Measurements from ENCODE around the gene CORO1C. TPM values are rescaled to one million over a fixed set of nuclear protein-coding genes. Genes with fewer than 3 reads are reported as not detected.

The CORO1C gene
- total RNA-seq, 2 donors from 2014 or later = 361 to 548 TPM

- DNase-seq (ENCODE audit: low spot score) = no peak
- intact Hi-C loops (cut with DNase I) = loop anchor here in 1 of 2 donors (5.0 to 10.0 kb wide), 3 partner anchors 58 to 165 kb away; partner anchors contain the start of genes ISCU and SART3
Measured at GRCh38 chr12:108729612-108730364, 1.5 kb downstream of the CORO1C start.

GRCh38 chr12:108728820-108729611 lies 2.3 kb downstream of the CORO1C start:
- intact Hi-C loops (cut with DNase I) = no loop called here
- DNase-seq (ENCODE audit: low spot score) = no peak

- intact Hi-C loops (cut with DNase I) = no loop called here
- no peak for DNase-seq (ENCODE audit: low spot score)
Measured at GRCh38 chr12:108727868-108728735, 3.2 kb downstream of the CORO1C start.

GRCh38 chr12:108727161-108727560 lies 4.2 kb downstream of the CORO1C start:
- intact Hi-C loops (cut with DNase I) = no loop called here
- no peak for DNase-seq (ENCODE audit: low spot score)

GRCh38 chr12:108724890-108725151 lies 6.5 kb downstream of the CORO1C start:
- intact Hi-C loops (cut with DNase I) = loop anchor here in 1 of 2 donors (5.0 kb wide), 1 partner anchor 38 kb away; no protein-coding TSS in a partner anchor
- DNase-seq (ENCODE audit: low spot score) = no peak

GRCh38 chr12:108724054-108724889 lies 7.0 kb downstream of the CORO1C start:
- intact Hi-C loops (cut with DNase I) = loop anchor here in 1 of 2 donors (5.0 kb wide), 1 partner anchor 37 kb away; no protein-coding TSS in a partner anchor
- DNase-seq (ENCODE audit: low spot score) = no peak

GRCh38 chr12:108722992-108723766 lies 8.1 kb downstream of the CORO1C start:
- DNase-seq (ENCODE audit: low spot score) = no peak
- intact Hi-C loops (cut with DNase I) = loop anchor here in 1 of 2 donors (2.0 to 5.0 kb wide), 2 partner anchors 36 to 54 kb away; no protein-coding TSS in a partner anchor

- DNase-seq (ENCODE audit: low spot score) = no peak
- intact Hi-C loops (cut with DNase I) = loop anchor here in 1 of 2 donors (2.0 to 5.0 kb wide), 2 partner anchors 35 to 54 kb away; no protein-coding TSS in a partner anchor
Measured at GRCh38 chr12:108722463-108722862, 8.9 kb downstream of the CORO1C start.

GRCh38 chr12:108721824-108722223 lies 9.5 kb downstream of the CORO1C start:
- intact Hi-C loops (cut with DNase I) = loop anchor here in 1 of 2 donors (2.0 to 5.0 kb wide), 2 partner anchors 35 to 53 kb away; no protein-coding TSS in a partner anchor
- no peak for DNase-seq (ENCODE audit: low spot score)

GRCh38 chr12:108720757-108721514 lies 10.4 kb downstream of the CORO1C start:
- intact Hi-C loops (cut with DNase I) = loop anchor here in 1 of 2 donors (5.0 kb wide), 1 partner anchor 34 kb away; no protein-coding TSS in a partner anchor
- DNase-seq (ENCODE audit: low spot score) = no peak

GRCh38 chr12:108717243-108717642 lies 14.1 kb downstream of the CORO1C start:
- intact Hi-C loops (cut with DNase I) = loop anchor here in 1 of 2 donors (10.0 kb wide), 1 partner anchor 982 kb away; no protein-coding TSS in a partner anchor
- no peak for DNase-seq (ENCODE audit: low spot score)

- intact Hi-C loops (cut with DNase I) = loop anchor here in 1 of 2 donors (10.0 kb wide), 1 partner anchor 980 kb away; no protein-coding TSS in a partner anchor
- DNase-seq (ENCODE audit: low spot score) = no peak
Measured at GRCh38 chr12:108714866-108715265, 16.5 kb downstream of the CORO1C start.

GRCh38 chr12:108713471-108713870 lies 17.8 kb downstream of the CORO1C start:
- DNase-seq (ENCODE audit: low spot score) = no peak
- intact Hi-C loops (cut with DNase I) = loop anchor here in 1 of 2 donors (10.0 kb wide), 1 partner anchor 979 kb away; no protein-coding TSS in a partner anchor

- no peak for DNase-seq (ENCODE audit: low spot score)
- intact Hi-C loops (cut with DNase I) = loop anchor here in 1 of 2 donors (10.0 kb wide), 1 partner anchor 978 kb away; no protein-coding TSS in a partner anchor
Measured at GRCh38 chr12:108712925-108713203, 18.5 kb downstream of the CORO1C start.

- intact Hi-C loops (cut with DNase I) = loop anchor here in 1 of 2 donors (10.0 kb wide), 1 partner anchor 978 kb away; no protein-coding TSS in a partner anchor
- no peak for DNase-seq (ENCODE audit: low spot score)
Measured at GRCh38 chr12:108712165-108712924, 19.0 kb downstream of the CORO1C start.

Measured in posterior vena cava (tissue), 2 donors.